H1 (cell line): Measurements from ENCODE around the gene MYO5A. TPM values are rescaled to one million over a fixed set of nuclear protein-coding genes. Genes with fewer than 3 reads are reported as not detected.

Source experiments
- BRCA1 ChIP-seq: IDR thresholded peaks from 2 replicates; pipeline ENCODE4 v1.6.1; 2012; ENCODE audit warnings: low read depth, low read length, improper control_type of control experiment
- MAFK ChIP-seq: IDR thresholded peaks from 2 replicates; pipeline ENCODE4 v1.6.1; 2012; ENCODE audit warnings: low read depth, mild to moderate bottlenecking, improper control_type of control experiment, low read length
- PHF8 ChIP-seq: fragments of 200-600 bp; sonication (generic); conservative IDR thresholded peaks from 2 replicates; pipeline ENCODE4 v1.7.1; 2012; ENCODE audit warnings: low read depth, mild to moderate bottlenecking, inconsistent platforms, low read length, moderate library complexity
- SIRT6 ChIP-seq: IDR thresholded peaks from one replicate; pipeline ENCODE4 v1.7.1; 2012; ENCODE audit warnings: low read length, inconsistent platforms
- SP2 ChIP-seq: IDR thresholded peaks from 2 replicates; pipeline ENCODE4 v1.6.1; 2012; ENCODE audit warnings: mild to moderate bottlenecking, low read length, inconsistent platforms
- SUZ12 ChIP-seq: fragments of 200-600 bp; sonication (generic); IDR thresholded peaks from 2 replicates; pipeline ENCODE4 v1.6.1; 2012; ENCODE audit warnings: mild to moderate bottlenecking, inconsistent platforms, low read length, moderate library complexity, mixed read lengths
- YY1 ChIP-seq: IDR thresholded peaks from 2 replicates; pipeline ENCODE4 v1.6.1; 2011; ENCODE audit warnings: low read depth, mild to moderate bottlenecking, low read length
- polyA plus RNA-seq, 7 experiments: library from polyadenylated mRNA; depleted of rRNA in 3 of 7; stranded (reverse) in 5 of 7; unstranded in 2 of 7; fragments of >200 nt in 5 of 7; fragments of 200-250 nt in 2 of 7; gene quantifications; 1 replicate in 5 of 7; 2 replicates in 1 of 7; 4 replicates in 1 of 7; pipeline versions ENCODE4 v1.2.1 to v1.2.3, GENCODE V29; 2011 to 2013; ENCODE audit warnings: missing spikeins in 2 of 7, mixed read lengths in 2 of 7
- total RNA-seq: library from RNA; stranded (reverse); fragmentation: NEBNext Ultra II Directional; extraction: Animal tissue kit (Norgen Biotek cat#: 25700); gene quantifications from 2 replicates; pipeline ENCODE4 v1.2.1, GENCODE V29; 2021
- TF ChIP-seq, protein P1 (sequence below): fragments of 300-600 bp; sonication (generic); IDR thresholded peaks from 2 replicates; pipeline ENCODE4 v1.7.1; 2012; ENCODE audit warnings: low read length, moderate library complexity, mild to moderate bottlenecking, inconsistent platforms; ENCODE audit not compliant: insufficient replicate concordance
- TF ChIP-seq, protein P2 (sequence below), 3 experiments: IDR thresholded peaks; 1 replicate in 2 of 3; 2 replicates in 1 of 3; pipeline versions ENCODE4 v1.5.1 to v1.6.1; 2011; ENCODE audit warnings: low read length in 3 of 3, mild to moderate bottlenecking in 3 of 3, inconsistent platforms in 2 of 3, low read depth in 1 of 3, moderate library complexity in 1 of 3; ENCODE audit not compliant: insufficient read depth in 1 of 3; ENCODE audit errors: control extremely low read depth in 1 of 3
- TF ChIP-seq, protein P3 (sequence below): IDR thresholded peaks from 2 replicates; pipeline ENCODE4 v1.6.1; 2012; ENCODE audit warnings: inconsistent platforms

The MYO5A gene
- total and polyA plus RNA-seq, 2 of the 8 experiments (the other 6 are each of a cell fraction or from before 2014, with no cell fraction given): 11.4 to 24.7 TPM

DNA sequence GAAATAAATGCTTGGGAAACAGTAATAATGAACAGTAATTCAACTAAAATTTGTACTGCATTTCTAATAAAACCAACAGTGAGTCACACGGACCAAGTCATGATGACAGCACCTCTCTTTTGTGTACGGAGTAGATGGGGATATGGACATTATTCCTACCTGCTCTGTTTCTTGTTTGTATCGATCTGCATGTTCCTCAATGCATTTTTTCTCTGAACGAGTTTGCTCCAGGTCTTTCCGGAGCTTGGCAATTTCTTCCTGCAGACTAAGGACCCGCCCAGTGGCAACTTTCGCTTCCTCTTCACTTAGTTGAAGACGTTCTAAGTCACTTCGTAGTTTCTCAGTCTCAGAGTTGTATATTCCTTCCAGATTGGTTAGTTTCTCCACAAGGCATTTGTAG, 158.7 kb downstream of the MYO5A start (continued):
- TF ChIP-seq, protein P1, sequence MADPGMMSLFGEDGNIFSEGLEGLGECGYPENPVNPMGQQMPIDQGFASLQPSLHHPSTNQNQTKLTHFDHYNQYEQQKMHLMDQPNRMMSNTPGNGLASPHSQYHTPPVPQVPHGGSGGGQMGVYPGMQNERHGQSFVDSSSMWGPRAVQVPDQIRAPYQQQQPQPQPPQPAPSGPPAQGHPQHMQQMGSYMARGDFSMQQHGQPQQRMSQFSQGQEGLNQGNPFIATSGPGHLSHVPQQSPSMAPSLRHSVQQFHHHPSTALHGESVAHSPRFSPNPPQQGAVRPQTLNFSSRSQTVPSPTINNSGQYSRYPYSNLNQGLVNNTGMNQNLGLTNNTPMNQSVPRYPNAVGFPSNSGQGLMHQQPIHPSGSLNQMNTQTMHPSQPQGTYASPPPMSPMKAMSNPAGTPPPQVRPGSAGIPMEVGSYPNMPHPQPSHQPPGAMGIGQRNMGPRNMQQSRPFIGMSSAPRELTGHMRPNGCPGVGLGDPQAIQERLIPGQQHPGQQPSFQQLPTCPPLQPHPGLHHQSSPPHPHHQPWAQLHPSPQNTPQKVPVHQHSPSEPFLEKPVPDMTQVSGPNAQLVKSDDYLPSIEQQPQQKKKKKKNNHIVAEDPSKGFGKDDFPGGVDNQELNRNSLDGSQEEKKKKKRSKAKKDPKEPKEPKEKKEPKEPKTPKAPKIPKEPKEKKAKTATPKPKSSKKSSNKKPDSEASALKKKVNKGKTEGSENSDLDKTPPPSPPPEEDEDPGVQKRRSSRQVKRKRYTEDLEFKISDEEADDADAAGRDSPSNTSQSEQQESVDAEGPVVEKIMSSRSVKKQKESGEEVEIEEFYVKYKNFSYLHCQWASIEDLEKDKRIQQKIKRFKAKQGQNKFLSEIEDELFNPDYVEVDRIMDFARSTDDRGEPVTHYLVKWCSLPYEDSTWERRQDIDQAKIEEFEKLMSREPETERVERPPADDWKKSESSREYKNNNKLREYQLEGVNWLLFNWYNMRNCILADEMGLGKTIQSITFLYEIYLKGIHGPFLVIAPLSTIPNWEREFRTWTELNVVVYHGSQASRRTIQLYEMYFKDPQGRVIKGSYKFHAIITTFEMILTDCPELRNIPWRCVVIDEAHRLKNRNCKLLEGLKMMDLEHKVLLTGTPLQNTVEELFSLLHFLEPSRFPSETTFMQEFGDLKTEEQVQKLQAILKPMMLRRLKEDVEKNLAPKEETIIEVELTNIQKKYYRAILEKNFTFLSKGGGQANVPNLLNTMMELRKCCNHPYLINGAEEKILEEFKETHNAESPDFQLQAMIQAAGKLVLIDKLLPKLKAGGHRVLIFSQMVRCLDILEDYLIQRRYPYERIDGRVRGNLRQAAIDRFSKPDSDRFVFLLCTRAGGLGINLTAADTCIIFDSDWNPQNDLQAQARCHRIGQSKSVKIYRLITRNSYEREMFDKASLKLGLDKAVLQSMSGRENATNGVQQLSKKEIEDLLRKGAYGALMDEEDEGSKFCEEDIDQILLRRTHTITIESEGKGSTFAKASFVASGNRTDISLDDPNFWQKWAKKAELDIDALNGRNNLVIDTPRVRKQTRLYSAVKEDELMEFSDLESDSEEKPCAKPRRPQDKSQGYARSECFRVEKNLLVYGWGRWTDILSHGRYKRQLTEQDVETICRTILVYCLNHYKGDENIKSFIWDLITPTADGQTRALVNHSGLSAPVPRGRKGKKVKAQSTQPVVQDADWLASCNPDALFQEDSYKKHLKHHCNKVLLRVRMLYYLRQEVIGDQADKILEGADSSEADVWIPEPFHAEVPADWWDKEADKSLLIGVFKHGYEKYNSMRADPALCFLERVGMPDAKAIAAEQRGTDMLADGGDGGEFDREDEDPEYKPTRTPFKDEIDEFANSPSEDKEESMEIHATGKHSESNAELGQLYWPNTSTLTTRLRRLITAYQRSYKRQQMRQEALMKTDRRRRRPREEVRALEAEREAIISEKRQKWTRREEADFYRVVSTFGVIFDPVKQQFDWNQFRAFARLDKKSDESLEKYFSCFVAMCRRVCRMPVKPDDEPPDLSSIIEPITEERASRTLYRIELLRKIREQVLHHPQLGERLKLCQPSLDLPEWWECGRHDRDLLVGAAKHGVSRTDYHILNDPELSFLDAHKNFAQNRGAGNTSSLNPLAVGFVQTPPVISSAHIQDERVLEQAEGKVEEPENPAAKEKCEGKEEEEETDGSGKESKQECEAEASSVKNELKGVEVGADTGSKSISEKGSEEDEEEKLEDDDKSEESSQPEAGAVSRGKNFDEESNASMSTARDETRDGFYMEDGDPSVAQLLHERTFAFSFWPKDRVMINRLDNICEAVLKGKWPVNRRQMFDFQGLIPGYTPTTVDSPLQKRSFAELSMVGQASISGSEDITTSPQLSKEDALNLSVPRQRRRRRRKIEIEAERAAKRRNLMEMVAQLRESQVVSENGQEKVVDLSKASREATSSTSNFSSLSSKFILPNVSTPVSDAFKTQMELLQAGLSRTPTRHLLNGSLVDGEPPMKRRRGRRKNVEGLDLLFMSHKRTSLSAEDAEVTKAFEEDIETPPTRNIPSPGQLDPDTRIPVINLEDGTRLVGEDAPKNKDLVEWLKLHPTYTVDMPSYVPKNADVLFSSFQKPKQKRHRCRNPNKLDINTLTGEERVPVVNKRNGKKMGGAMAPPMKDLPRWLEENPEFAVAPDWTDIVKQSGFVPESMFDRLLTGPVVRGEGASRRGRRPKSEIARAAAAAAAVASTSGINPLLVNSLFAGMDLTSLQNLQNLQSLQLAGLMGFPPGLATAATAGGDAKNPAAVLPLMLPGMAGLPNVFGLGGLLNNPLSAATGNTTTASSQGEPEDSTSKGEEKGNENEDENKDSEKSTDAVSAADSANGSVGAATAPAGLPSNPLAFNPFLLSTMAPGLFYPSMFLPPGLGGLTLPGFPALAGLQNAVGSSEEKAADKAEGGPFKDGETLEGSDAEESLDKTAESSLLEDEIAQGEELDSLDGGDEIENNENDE: no peak
- TF ChIP-seq, protein P2, sequence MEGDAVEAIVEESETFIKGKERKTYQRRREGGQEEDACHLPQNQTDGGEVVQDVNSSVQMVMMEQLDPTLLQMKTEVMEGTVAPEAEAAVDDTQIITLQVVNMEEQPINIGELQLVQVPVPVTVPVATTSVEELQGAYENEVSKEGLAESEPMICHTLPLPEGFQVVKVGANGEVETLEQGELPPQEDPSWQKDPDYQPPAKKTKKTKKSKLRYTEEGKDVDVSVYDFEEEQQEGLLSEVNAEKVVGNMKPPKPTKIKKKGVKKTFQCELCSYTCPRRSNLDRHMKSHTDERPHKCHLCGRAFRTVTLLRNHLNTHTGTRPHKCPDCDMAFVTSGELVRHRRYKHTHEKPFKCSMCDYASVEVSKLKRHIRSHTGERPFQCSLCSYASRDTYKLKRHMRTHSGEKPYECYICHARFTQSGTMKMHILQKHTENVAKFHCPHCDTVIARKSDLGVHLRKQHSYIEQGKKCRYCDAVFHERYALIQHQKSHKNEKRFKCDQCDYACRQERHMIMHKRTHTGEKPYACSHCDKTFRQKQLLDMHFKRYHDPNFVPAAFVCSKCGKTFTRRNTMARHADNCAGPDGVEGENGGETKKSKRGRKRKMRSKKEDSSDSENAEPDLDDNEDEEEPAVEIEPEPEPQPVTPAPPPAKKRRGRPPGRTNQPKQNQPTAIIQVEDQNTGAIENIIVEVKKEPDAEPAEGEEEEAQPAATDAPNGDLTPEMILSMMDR (IDR thresholded peaks at IDR 0.05; ENCODE audit: control extremely low read depth in 1 of 3, insufficient read depth in 1 of 3, low read depth in 1 of 3, low read length in 3 of 3): no peak
- TF ChIP-seq, protein P3, sequence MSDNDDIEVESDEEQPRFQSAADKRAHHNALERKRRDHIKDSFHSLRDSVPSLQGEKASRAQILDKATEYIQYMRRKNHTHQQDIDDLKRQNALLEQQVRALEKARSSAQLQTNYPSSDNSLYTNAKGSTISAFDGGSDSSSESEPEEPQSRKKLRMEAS: no peak
- TF ChIP-seq YY1: no peak
- no peak for TF ChIP-seq BRCA1
- TF ChIP-seq SP2: no peak
- TF ChIP-seq MAFK: no peak
- no peak for TF ChIP-seq PHF8
- no peak for TF ChIP-seq SIRT6
- TF ChIP-seq SUZ12: no peak
